ENCODE data around the gene ANO2. TPM values are rescaled to one million over a fixed set of nuclear protein-coding genes. Genes with fewer than 3 reads are reported as not detected.

Gene ANO2
- total RNA-seq, 6 experiments from 2014 or later, result 0.15 to 0.51 (median 0.25) TPM; not detected in 3

DNA sequence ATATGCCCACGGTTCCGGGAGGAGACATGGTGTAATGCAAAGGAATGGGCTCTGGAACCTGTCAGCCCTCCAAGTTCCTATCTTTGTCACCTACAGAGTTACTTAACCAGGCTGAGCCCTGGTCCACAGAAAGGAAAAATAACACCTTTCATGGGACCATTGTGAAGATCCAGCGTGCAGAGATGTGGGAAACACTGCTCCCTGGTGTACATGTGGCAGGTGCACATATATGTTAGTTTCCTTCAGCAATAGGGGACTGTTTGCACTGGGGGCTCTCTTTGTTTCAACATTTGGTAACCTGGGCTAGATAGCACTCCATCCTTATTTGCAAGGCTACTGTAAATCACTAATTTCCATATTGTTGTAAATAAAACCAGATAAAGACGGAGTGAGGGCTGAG, 72.3 kb downstream of the ANO2 start:
- peak; percentile 71 for TF ChIP-seq CTCF (IDR thresholded peaks at IDR 0.05)
- H3K27me3 Mint-ChIP-seq (ENCODE audit: insufficient read depth), result peaks cover 3% of the 10 kb centered on the region; the same call in 1 of the 2 replicates
- no peak overlapping the region for H3K27ac Mint-ChIP-seq
- DNase-seq, result peak; percentile 14
- H3K36me3 Mint-ChIP-seq (ENCODE audit: low read depth), result no peaks in the 10 kb centered on the region
- no peaks in the 10 kb centered on the region; the same call in 1 of the 2 replicates for H3K4me1 Mint-ChIP-seq (ENCODE audit: low read depth)
- no peaks in the 10 kb centered on the region for H3K9me3 Mint-ChIP-seq
- H3K4me3 Mint-ChIP-seq, result no peak overlapping the region

- Mint-ChIP-seq H3K27ac (no peak overlapping the region), H3K27me3 (ENCODE audit: insufficient read depth) (peaks cover 3% of the 10 kb centered on the region; the same call in 1 of the 2 replicates), H3K9me3 (no peaks in the 10 kb centered on the region), H3K4me3 (no peak overlapping the region), H3K4me1 (ENCODE audit: low read depth) (no peaks in the 10 kb centered on the region; the same call in 1 of the 2 replicates), H3K36me3 (ENCODE audit: low read depth) (no peaks in the 10 kb centered on the region)
- DNase-seq, result no peak
- no peak for TF ChIP-seq CTCF (IDR thresholded peaks at IDR 0.05)
Measured at GRCh38 chr12:5871741-5872140, 73.3 kb downstream of the ANO2 start.

DNA sequence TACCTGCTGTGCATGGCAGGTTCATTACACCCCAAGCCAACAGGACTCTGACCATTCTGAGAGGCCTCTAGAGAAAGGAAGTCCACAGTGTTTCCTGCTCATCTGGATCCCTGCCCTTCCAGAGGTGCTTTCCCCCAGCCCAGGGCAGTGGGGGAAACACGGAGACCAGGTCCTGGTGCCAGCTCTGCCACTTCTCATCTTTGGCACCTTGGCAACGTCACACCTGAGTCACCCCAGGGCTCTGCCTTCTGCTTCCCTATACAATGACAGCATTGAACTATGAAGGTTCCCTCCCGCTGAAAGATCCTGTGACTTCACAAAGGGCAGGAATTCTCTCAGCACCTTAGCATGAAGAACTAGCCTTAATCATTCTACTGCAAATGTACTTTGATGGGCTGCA, 74.9 kb downstream of the ANO2 start:
- DNase-seq, result no peak
- Mint-ChIP-seq H3K27me3 (ENCODE audit: insufficient read depth) (peaks cover 3% of the 10 kb centered on the region; the same call in 1 of the 2 replicates), H3K9me3 (no peaks in the 10 kb centered on the region), H3K36me3 (ENCODE audit: low read depth) (no peaks in the 10 kb centered on the region), H3K27ac (no peak overlapping the region), H3K4me3 (no peak overlapping the region), H3K4me1 (ENCODE audit: low read depth) (no peaks in the 10 kb centered on the region; the same call in 1 of the 2 replicates)
- TF ChIP-seq CTCF (IDR thresholded peaks at IDR 0.05), result no peak

DNA sequence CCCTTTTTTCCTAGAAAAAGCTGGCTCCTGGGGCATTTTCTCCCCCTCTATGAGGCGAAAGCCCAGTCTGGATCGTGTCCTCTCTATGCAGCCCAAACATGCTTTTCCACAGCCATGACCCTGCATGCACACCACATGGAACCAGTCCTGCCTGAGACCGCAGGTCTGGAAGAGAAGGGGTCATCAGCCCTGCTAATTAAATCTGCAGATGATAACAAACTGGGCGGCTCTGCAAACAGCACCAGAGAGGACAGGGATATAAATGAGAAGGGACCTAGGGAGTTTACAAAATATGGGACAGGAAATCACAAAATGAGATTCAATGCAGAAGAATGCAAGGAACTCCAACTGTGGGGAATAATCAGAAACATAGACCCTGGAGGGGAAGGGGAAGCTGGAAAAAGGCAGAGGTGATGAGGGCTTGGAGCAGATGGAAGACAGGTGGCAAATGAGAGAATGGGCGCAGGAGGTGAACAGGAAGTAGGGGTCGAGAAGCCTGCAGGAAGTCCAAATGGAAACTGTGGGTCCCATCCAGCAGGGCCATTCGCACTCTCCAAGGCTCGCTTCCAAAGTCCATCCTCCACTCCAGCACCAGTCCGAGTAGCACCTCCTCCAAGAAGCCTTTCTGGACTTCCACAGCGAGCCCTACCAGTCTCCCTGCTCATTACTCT, 76.3 kb downstream of the ANO2 start:
- H3K4me1 Mint-ChIP-seq (ENCODE audit: low read depth), result no peaks in the 10 kb centered on the region; the same call in 1 of the 2 replicates
- no peak for DNase-seq
- TF ChIP-seq CTCF (IDR thresholded peaks at IDR 0.05), result no peak
- peaks cover 3% of the 10 kb centered on the region; the same call in 1 of the 2 replicates for H3K27me3 Mint-ChIP-seq (ENCODE audit: insufficient read depth)
- H3K27ac Mint-ChIP-seq, result no peak overlapping the region
- H3K4me3 Mint-ChIP-seq, result no peak overlapping the region
- no peaks in the 10 kb centered on the region for H3K36me3 Mint-ChIP-seq (ENCODE audit: low read depth)
- no peaks in the 10 kb centered on the region for H3K9me3 Mint-ChIP-seq

DNA sequence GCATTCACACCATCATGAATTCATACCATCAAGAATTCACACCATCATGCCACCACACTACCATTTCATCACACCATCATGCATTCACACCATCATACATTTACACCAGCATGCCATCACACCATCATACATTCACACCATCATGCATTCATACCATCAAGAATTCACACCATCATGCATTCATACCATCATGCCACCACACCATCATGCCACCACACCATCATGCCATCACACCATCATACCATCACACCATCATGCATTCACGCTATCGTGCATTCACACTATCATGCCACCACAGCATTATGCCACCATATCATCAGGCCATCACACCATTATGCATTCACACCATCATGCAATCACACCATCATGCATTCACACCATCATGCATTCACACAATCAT, 79.7 kb downstream of the ANO2 start:
- no peaks in the 10 kb centered on the region; the same call in 1 of the 2 replicates for H3K4me1 Mint-ChIP-seq (ENCODE audit: low read depth)
- no peak overlapping the region for H3K4me3 Mint-ChIP-seq
- H3K9me3 Mint-ChIP-seq, result no peaks in the 10 kb centered on the region
- no peaks in the 10 kb centered on the region for H3K36me3 Mint-ChIP-seq (ENCODE audit: low read depth)
- TF ChIP-seq CTCF (IDR thresholded peaks at IDR 0.05), result no peak
- H3K27me3 Mint-ChIP-seq (ENCODE audit: insufficient read depth), result peaks cover 6% of the 10 kb centered on the region; the same call in 1 of the 2 replicates
- no peak for DNase-seq
- no peak overlapping the region for H3K27ac Mint-ChIP-seq

Measured in HFFc6 (cell line).